GM18870 (cell line): ENCODE data around the gene RPAIN.
A peak's percentile ranks its signal among the peaks of the same experiment; 100 is the strongest.
"Not testable (repeated sequence)": the region's sequence is repeated elsewhere in the genome, so short reads cannot be mapped to it uniquely, and the experiment has no call there.

Source experiments
- ATAC-seq: cut with Tn5 transposase; IDR thresholded peaks from one replicate; pipeline ENCODE4 v1.9.1; 2021; ENCODE audit warnings: moderate library complexity; ENCODE audit not compliant: unreplicated experiment

The RPAIN gene

DNA sequence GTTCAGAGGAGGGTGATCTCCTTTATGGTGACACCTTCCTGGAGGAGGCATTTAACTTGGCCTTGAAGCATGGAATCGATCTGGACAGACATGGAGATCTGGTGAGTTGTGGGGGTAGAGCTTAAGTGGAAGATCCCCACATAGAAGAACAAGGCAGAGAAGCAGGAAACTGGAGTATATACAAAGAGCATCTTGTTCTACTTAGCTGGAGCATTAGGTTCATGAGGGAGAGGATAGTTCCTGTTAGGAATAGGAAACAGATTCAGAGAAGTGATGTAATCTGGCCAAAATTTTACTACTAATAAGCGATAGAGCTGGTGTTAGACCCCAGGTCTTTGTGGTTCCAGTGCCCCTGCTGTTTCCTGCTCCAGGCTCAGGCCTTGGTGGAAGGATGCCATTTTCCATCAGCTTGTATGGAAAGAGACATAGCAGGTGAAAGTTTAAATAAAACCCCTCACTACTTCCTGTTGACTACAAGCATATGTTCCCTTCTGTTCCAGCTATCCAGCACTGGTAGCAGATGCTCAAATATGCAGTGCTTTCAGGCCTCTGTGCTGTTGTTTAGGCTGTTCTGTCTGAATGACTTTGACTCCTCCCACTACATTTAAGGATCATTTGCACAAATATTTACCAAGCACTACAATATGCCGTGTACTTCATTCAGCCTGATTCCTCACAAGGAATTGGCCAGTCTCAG is 9.4 kb downstream of the RPAIN start:
- no peak for ATAC-seq

DNA sequence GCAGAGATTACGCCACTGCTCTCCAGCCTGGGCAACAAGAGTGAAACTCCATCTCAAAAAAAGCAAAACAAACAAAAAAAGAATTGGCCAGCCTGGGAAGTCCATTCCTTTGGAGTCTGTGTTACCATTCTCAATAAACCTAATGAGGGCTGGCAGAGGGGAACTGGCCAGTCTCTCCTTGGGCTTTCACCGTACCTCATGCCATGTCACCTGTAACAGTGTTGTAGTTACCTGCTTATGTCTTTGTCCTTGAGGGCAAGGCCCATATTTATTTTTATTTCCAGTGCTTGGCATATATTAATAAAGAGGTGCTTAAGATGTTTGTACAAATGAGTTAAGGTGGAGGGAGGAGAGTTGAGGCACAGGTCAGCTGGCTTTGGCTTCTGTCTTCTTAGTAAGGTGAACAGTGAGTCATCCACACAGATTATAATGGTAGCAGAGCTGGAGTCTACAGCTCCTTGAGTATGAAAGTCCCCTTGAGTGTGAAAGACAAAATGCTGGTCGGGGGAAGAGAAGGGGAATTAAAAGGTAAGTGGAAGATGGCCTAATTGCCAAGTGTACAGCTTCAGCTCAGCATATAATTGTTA is 10.5 kb downstream of the RPAIN start:
- no peak for ATAC-seq

GRCh38 chr17:5431234-5431633 is 11.3 kb downstream of the RPAIN start:
- ATAC-seq, result not testable (repeated sequence)

- ATAC-seq, result no peak
Measured at GRCh38 chr17:5431949-5432556, 12.1 kb downstream of the RPAIN start.

DNA sequence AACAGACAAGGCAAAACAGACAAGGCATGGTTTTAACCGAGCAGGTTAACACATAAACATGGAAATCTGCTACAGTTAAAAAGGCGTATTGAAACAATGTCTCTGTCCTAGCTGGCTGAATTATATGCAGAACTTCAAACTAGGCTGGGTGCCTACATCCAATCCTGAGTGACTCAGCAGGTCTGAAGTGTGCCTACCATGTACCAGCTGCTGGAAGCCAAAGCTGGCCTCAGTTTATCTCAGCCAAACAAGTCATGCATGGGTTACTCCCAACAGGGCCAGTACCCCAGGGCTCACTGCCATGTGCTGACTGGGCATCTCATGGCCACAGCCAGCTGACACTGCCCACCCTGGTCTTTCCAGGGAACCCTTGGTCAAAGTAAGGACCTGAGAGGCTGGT is 15.0 kb downstream of the RPAIN start:
- ATAC-seq, result no peak

GRCh38 chr17:5435781-5436315 is 15.9 kb downstream of the RPAIN start:
- not testable (repeated sequence) for ATAC-seq

GRCh38 chr17:5437721-5438317 is 17.8 kb downstream of the RPAIN start:
- ATAC-seq, result no peak

DNA sequence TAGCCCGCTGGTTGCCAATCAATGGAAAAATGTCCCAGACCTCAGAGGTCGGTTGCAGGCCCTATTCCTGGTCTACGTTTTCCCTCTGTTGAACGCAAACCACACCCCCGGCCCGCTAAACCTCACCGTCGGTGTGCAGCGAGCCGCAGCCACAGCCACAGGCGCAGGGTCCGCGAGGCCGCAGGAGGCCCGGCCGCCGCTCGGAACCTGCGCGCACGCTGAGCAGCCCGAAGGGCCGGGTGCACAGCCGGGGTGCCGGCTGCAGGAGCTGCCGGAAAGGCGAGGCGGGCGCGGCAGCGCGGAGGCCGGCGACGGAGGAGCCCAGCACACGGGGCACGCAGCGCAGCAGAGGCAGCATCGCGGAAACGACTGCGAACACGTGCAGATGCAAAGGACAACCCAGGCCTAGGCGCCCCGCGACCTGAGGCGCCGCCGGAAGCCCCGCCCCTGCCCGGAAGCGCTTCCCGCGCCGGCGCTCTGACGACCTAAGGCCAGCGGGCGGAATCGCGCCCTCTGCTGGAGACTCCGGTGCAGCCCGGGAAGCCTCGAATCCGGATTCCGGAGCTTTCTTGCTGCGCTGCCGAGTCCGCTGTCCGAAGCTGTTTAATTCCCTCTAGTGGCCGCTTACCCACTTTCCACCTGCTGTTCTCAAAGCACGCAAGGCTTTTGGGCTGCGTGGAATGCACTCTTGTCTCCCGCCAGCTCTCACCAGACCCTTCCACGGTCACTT is 18.9 kb downstream of the RPAIN start, which contains the start of gene C1QBP:
Gene C1QBP (minus strand): TSS at position 440 of the 730 bp plus-strand sequence. CDS start 82 bp downstream, at position 358.
- ATAC-seq, result peak; percentile 60

DNA sequence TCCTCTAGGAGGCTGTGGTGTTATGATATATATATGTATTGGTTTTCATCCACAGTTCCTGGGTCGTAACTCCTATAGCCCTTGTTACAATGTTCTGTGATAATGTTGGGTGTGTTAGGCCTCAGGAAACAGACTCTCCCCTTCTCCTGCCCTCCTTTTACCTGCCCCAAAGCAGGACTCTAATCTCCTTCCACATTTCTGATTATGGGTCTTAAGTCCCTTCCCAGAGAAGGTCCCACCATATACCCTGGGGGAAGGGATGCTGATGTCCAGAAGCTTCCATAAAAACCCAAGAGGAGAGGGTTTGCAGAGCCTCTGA is 19.4 kb downstream of the RPAIN start:
- no peak for ATAC-seq

DNA sequence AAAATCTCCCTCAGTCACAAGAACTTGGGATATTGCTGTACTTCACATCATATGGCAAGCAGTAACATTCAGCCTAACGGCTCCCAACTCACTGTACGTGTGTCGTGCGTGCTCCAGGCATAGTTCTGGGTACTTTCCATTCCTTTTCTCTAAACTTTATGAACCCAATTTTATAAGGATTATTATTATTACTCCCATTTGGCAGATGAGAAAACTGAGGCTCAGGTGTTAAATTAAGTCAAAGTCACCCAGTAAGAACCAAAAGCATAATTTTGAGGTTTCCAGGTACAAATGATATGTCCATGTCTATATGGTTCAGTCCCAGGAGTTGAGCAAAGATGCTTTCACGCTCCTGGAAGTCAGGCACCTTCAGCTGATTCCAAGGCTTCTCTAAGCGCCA is 23.7 kb downstream of the RPAIN start:
- no peak for ATAC-seq

GRCh38 chr17:5444209-5444608 is 24.2 kb downstream of the RPAIN start:
- no peak for ATAC-seq

DNA sequence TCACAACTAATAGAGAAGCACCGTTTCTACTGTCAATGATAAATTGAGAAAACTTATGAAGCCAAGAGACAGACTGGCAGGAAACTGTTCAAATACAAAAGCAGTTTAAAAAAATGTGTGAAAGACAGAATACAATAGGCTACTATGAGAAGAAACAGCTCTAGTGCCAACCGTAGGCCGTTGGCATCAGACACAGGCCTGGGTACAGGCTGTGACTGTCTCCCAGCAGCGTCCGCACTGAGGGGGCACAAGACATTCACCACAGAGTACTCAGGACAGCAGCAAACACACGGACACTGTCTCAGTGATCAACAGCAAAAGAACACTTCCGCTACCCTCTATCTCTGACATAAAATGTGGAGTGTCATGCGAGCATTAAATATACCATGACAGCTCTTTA is 26.8 kb downstream of the RPAIN start:
- ATAC-seq, result no peak

DNA sequence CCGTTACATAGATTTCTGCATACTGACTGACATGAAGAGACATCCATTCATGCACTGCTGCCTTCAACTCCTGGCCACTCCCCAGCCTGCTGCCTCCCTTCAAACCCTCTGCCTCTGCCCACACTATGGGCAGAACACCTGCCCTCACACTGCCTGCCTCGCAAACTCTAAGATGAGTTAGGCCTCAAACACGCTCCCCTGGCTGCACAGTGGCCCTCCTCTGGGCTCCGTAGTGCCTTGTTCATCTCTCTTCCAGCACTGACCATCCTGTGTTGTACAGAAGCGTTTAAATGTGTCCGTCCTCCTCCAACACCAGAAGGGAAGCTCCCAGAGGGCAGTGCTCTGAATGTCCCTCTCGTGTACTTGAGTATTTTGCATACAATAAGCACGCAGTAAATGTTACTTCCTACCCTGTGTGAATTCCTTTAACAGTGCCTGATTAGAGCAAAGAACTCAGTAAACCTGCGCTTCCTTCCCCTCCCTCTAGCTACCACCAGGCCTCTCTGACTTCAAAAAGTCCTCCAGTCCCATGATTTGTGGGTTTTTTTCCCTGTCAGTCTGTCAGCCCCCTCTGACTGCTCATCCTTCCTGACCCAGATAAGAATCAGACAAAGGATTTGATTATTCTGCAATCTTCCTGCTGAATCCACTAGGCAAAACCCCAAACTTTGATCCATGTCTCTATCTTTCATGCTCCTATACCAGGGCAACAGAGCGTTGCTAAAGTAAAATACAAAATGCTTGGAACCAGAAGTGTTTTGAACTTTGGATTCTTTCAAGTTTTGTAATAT is 44.9 kb downstream of the RPAIN start:
- ATAC-seq, result no peak

GRCh38 chr17:5466295-5466694 is 46.3 kb downstream of the RPAIN start:
- no peak for ATAC-seq

- no peak for ATAC-seq
Measured at GRCh38 chr17:5467416-5467815, 47.4 kb downstream of the RPAIN start.

DNA sequence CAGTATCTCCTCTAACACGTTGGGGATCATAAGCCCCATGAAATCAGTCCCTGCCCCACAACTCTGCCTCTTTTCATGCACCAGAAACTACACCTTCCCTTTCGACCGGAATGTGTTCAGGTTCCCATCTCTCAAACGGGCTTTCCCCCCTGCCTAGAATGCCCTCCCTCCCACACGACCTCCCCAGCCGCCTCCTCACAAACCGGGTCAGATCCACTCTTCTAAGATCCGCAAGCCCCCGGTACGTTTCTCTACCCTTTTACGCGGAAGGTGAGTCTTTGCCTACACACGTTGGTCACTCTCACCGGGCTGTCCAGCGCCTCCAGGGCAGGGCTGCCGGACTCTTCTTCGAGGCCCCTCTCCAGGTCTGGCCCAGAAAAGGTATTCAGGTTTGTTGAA is 48.1 kb downstream of the RPAIN start:
- ATAC-seq, result no peak

DNA sequence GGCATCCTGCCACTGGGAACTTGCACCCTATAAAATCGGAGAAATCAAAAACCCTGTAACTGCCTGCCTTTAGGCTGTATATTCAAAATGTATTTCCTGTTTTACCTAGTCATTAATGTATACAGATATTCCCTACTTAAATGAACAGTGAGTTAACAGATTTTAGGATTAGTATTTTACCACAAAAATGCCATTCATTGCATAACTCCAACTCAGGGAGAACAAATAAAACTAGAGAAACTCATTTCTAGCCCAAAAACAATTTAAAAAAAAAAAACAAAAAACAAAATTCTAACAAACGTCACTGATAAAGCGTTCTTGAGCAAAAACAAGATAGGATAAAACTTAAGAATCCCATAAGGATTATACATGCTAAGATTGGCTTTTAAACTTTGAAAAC is 52.5 kb downstream of the RPAIN start:
- no peak for ATAC-seq

DNA sequence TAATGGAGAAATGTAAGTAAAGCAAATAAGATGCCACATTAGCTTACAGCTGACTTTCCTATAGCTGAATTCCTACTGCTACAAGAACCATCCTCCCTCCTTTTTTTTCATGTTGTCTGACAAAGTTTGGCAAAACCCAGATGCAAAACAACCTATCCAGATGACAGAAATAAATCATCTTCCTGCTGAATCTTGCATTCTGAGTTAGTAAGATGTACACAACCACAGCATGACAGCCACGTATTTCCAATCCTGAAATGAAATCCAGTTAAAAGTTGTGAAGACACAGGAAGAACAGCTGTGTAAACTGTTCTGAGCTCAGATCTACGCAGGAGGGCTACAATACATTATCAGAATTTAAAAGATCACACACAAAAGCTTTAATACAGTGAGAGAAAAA is 53.9 kb downstream of the RPAIN start:
- no peak for ATAC-seq

- ATAC-seq, result no peak
Measured at GRCh38 chr17:5478992-5479391, 59.0 kb downstream of the RPAIN start.

- no peak for ATAC-seq
Measured at GRCh38 chr17:5480962-5481361, 61.0 kb downstream of the RPAIN start.
